Stimulated activated naive CD4-positive, alpha-beta T cell (primary cell): ENCODE data around the gene PRKCG.
"Not testable (repeated sequence)": the region's sequence is repeated elsewhere in the genome, so short reads cannot be mapped to it uniquely, and the experiment has no call there.

Source experiments
- DNase-seq, 6 experiments: peaks; one replicate each; lab custom pipeline; 2025; lab: John Stamatoyannopoulos, UW

PRKCG gene

GRCh38 chr19:53944933-53945332 lies 62.9 kb downstream of the PRKCG start:
- DNase-seq = no peak

GRCh38 chr19:53945441-53945840 lies 63.4 kb downstream of the PRKCG start:
- no peak for DNase-seq

GRCh38 chr19:53945998-53946397 lies 64.0 kb downstream of the PRKCG start:
- DNase-seq = no peak

DNA sequence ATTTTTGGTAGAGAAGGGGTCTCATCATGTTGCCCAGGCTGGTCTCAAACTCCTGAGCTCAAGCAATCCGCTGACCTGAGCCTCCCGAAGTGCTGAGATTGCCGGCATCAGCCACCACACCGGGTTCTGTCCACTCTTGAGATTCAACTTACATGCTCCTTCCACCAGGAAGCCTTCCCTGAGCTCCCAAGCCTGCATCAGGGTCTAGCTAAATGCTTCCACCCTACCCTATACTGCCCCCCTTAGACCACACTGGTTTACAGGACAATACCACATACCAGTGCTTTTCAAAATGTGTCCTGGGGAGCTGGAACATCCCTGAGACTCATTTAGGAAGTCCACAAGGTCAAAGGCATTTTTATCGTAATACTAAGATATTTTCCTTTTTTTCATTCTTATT lies 65.6 kb downstream of the PRKCG start:
- DNase-seq = no peak

- DNase-seq = not testable (repeated sequence)
Observed at GRCh38 chr19:53948611-53949010, 66.6 kb downstream of the PRKCG start.

DNA sequence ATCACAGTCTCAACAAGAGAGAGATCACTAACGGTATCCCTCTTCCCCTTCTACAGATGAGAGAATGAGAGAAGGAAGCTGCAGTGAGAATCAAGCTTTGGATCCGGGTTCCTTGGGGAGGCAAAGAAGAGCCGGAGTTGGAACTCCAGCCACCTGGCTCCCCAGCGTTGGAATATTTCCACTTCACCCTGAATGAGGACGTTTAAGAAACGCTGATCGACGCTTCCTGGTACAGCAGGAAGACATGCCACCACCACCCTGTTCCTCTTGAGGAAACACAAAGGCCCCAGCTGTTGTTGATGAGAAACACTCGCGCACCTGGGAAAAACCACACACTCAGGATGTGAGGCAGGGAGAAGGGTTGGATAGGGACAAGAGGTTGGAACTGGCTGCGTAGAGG lies 69.4 kb downstream of the PRKCG start:
- DNase-seq = no peak

GRCh38 chr19:53951947-53952346 lies 70.0 kb downstream of the PRKCG start:
- no peak for DNase-seq

GRCh38 chr19:53953383-53953782 lies 71.4 kb downstream of the PRKCG start:
- no peak for DNase-seq
